B cell (primary cell): ENCODE results near the gene SNRPB2. TPM values are rescaled to one million over a fixed set of nuclear protein-coding genes. Genes with fewer than 3 reads are reported as not detected.

Experiments
- ATAC-seq: fragments of 200-7000 bp; cut with Tn5 transposase; one replicate; pipeline ENCODE4 v1.10.0; 2021; ENCODE audit warnings: low read depth, mild to moderate bottlenecking, moderate number of reproducible peaks, moderate library complexity
- CTCF ChIA-PET: fragments of 350-600 bp; sonication (Branson Sonifier 250); formaldehyde crosslinking; loops from one replicate; lab custom pipeline; 2021; ENCODE audit warnings: antibody characterized with exemption, inconsistent platforms; lab: Charles Lee
- POLR2A ChIA-PET: fragments of 350-600 bp; sonication (Branson Sonifier 250); formaldehyde crosslinking; loops from one replicate; lab custom pipeline; 2021; ENCODE audit warnings: antibody characterized with exemption; lab: Charles Lee
- DNase-seq: peaks from one replicate; pipeline ENCODE4 v3.0.0; 2013
- H2AFZ ChIP-seq: 2 replicates; pipeline ENCODE4 v1.6.1; 2012; ENCODE audit warnings: mild to moderate bottlenecking, low read depth, low read length; ENCODE audit not compliant: insufficient read depth, poor library complexity, severe bottlenecking
- H3K27ac ChIP-seq, 2 donors: 1 replicate in 1 of 2; 2 replicates in 1 of 2; pipeline ENCODE4 v1.5.1; 2012 to 2013; ENCODE audit warnings: low read length in 2 of 2, mild to moderate bottlenecking in 2 of 2, moderate library complexity in 1 of 2
- H3K27me3 ChIP-seq, 4 experiments: fragments of 200-600 bp in 1 of 4; sonication (generic) in 1 of 4; replicated peaks in 1 of 4; 1 replicate in 2 of 4; 2 replicates in 2 of 4; pipeline versions ENCODE4 v1.6.1 to v1.7.0; 2013 to 2016; ENCODE audit warnings: low read length in 3 of 4, mild to moderate bottlenecking in 2 of 4, mixed read lengths in 1 of 4, moderate library complexity in 1 of 4; ENCODE audit not compliant: insufficient read depth in 4 of 4, control insufficient read depth in 3 of 4; ENCODE audit errors: control extremely low read depth in 1 of 4
- H3K36me3 ChIP-seq, 2 experiments: replicated peaks in 1 of 2; 1 replicate in 1 of 2; 2 replicates in 1 of 2; pipeline versions ENCODE4 v1.6.1 to v1.7.1; 2013; ENCODE audit warnings: low read length in 1 of 2; ENCODE audit not compliant: insufficient read depth in 2 of 2, control insufficient read depth in 1 of 2; ENCODE audit errors: control extremely low read depth in 1 of 2, extremely low read depth in 1 of 2
- H3K4me1 ChIP-seq, 2 donors: fragments of 200-600 bp in 1 of 2; sonication (generic) in 1 of 2; 1 replicate in 1 of 2; 2 replicates in 1 of 2; pipeline versions ENCODE4 v1.5.1 to v1.6.1; 2013 to 2017; ENCODE audit warnings: low read length in 2 of 2; ENCODE audit not compliant: control insufficient read depth in 2 of 2, insufficient read depth in 2 of 2
- H3K4me2 ChIP-seq: replicated peaks from 2 replicates; pipeline ENCODE3; 2012; ENCODE audit warnings: mild to moderate bottlenecking, low read depth, low read length; ENCODE audit not compliant: poor library complexity, severe bottlenecking
- H3K4me3 ChIP-seq, 5 experiments: fragments of 200-600 bp in 1 of 5; sonication (generic) in 1 of 5; 1 replicate in 3 of 5; 2 replicates in 2 of 5; pipeline versions ENCODE4 v1.5.1 to v1.7.0; 2011 to 2016; ENCODE audit warnings: low read length in 4 of 5, mild to moderate bottlenecking in 4 of 5, low read depth in 2 of 5, control low read depth in 1 of 5, moderate library complexity in 1 of 5; ENCODE audit not compliant: insufficient read depth in 1 of 5; ENCODE audit errors: control extremely low read depth in 1 of 5, extremely low read depth in 1 of 5
- H3K79me2 ChIP-seq: fragments of 200-600 bp; sonication (generic); one replicate; pipeline ENCODE4 v1.6.0; 2016; ENCODE audit warnings: low read length; ENCODE audit not compliant: control insufficient read depth, insufficient read depth
- H3K9ac ChIP-seq: fragments of 200-600 bp; sonication (generic); 2 replicates; pipeline ENCODE4 v1.6.1; 2017; ENCODE audit warnings: mild to moderate bottlenecking, low read length, moderate library complexity
- H3K9me3 ChIP-seq, 3 donors: one replicate each; pipeline versions ENCODE4 v1.6.1 to v1.7.1; 2013; ENCODE audit warnings: low read length in 2 of 3; ENCODE audit not compliant: control insufficient read depth in 2 of 3, insufficient read depth in 1 of 3; ENCODE audit errors: control extremely low read depth in 1 of 3
- H4K20me1 ChIP-seq: 2 replicates; pipeline ENCODE4 v1.6.0; 2012; ENCODE audit warnings: mild to moderate bottlenecking, low read length; ENCODE audit not compliant: insufficient read depth, control insufficient read depth, poor library complexity, severe bottlenecking
- H3K27ac Mint-ChIP-seq: one replicate; pipeline ENCODE4 v1.8.0; 2021; ENCODE audit warnings: mixed read lengths
- H3K27me3 Mint-ChIP-seq: one replicate; pipeline ENCODE4 v1.8.0; 2021; ENCODE audit warnings: mixed read lengths
- H3K4me1 Mint-ChIP-seq: one replicate; pipeline ENCODE4 v1.8.0; 2021; ENCODE audit warnings: mixed read lengths
- H3K4me3 Mint-ChIP-seq: one replicate; pipeline ENCODE4 v1.8.0; 2021; ENCODE audit warnings: mixed read lengths
- H3K9me3 Mint-ChIP-seq: one replicate; pipeline ENCODE4 v1.8.0; 2022; ENCODE audit warnings: mixed read lengths; ENCODE audit not compliant: insufficient read depth
- EZH2 ChIP-seq: IDR thresholded peaks from 2 replicates; pipeline ENCODE4 v1.6.1; 2012; ENCODE audit warnings: borderline replicate concordance, low read depth, mild to moderate bottlenecking, moderate library complexity, low read length; ENCODE audit not compliant: insufficient read depth, poor library complexity, severe bottlenecking
- WGBS: methylation state at CpG from one replicate; pipeline ENCODE4 v1.1.5; 2013; ENCODE audit warnings: missing lambda C conversion rate; ENCODE audit not compliant: insufficient coverage; 5-methylcytosine and 5-hydroxymethylcytosine counted together
- intact Hi-C: fragments of 100-400 bp; cut with micrococcal nuclease; formaldehyde crosslinking; loops from one replicate; pipeline ENCODE4 v1.10.0; 2022
- polyA plus RNA-seq: library from polyadenylated mRNA; depleted of rRNA; stranded (reverse); fragments of >200 nt; gene quantifications from 2 replicates; pipeline ENCODE4 v1.2.3, GENCODE V29; 2012
- small RNA-seq: library from RNA; depleted of rRNA; stranded (forward); fragments of <200 nt; gene quantifications from one replicate; pipeline ENCODE3, GENCODE V24; 2012; ENCODE audit warnings: low replicate concordance, low read depth; ENCODE audit not compliant: insufficient read length
- total RNA-seq, 2 donors: library from RNA; stranded (reverse); fragments of 120-200 nt in 1 of 2; gene quantifications; 1 replicate in 1 of 2; 2 replicates in 1 of 2; pipeline versions ENCODE4 v1.2.3 to v1.2.4, GENCODE V29; 2013 to 2022
- TF ChIP-seq, protein P1 (sequence below): fragments of 200-600 bp; IDR thresholded peaks from one replicate; pipeline ENCODE4 v1.8.0; 2022; ENCODE audit warnings: antibody characterized with exemption, mild to moderate bottlenecking

The SNRPB2 gene
- total and polyA plus RNA-seq, 2 donors (not counting 1 experiment from before 2014, with no cell fraction given) = 22.4 to 38.3 TPM

DNA sequence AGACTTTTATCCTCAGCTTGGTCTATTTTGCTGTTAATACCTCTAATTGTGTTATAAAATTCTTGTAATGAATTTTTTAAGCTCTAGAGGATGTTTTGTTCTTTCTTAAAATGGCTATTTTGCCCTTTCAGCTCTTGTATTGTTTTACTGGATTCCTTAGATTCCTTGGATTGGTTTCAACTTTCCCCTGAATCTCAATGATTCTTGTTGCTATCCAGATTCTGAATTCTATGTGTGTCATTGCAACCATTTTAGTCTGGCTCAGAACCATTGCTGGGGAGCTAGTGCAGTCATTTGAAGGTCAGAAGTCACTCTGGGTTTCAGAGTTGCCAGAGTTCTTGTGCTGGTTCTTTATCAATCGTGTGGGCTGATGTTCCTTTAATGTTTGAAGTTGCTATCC lies 55.4 kb downstream of the SNRPB2 start:
- no peaks in the 10 kb centered on the region for H3K4me1 ChIP-seq
- no peak for ATAC-seq
- ChIA-PET POLR2A (no interaction called here), CTCF (interaction anchor here (0.9 kb wide), 1 partner anchor 15 kb away, joined by 3 read pairs; no protein-coding TSS in a partner anchor)
- Mint-ChIP-seq H3K9me3 (peaks cover 14% of the 10 kb centered on the region), H3K4me1 (no peaks in the 10 kb centered on the region), H3K4me3 (no peak overlapping the region), H3K27me3 (peaks cover 9% of the 10 kb centered on the region), H3K27ac (no peak overlapping the region)
- TF ChIP-seq, protein P1, sequence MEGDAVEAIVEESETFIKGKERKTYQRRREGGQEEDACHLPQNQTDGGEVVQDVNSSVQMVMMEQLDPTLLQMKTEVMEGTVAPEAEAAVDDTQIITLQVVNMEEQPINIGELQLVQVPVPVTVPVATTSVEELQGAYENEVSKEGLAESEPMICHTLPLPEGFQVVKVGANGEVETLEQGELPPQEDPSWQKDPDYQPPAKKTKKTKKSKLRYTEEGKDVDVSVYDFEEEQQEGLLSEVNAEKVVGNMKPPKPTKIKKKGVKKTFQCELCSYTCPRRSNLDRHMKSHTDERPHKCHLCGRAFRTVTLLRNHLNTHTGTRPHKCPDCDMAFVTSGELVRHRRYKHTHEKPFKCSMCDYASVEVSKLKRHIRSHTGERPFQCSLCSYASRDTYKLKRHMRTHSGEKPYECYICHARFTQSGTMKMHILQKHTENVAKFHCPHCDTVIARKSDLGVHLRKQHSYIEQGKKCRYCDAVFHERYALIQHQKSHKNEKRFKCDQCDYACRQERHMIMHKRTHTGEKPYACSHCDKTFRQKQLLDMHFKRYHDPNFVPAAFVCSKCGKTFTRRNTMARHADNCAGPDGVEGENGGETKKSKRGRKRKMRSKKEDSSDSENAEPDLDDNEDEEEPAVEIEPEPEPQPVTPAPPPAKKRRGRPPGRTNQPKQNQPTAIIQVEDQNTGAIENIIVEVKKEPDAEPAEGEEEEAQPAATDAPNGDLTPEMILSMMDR = no peak
- TF ChIP-seq EZH2 = no peak
- intact Hi-C loops = no loop called here
- no peak for DNase-seq
- no peak overlapping the region for H3K4me2 ChIP-seq
- no peaks in the 10 kb centered on the region for H4K20me1 ChIP-seq
- H3K9ac ChIP-seq = no peak overlapping the region
- H3K36me3 ChIP-seq = no peaks in the 10 kb centered on the region
- no peak overlapping the region for H2AFZ ChIP-seq
- H3K79me2 ChIP-seq = no peaks in the 10 kb centered on the region
- 100% methylated on average over 1 of the region's 1 CpG for WGBS
- H3K9me3 ChIP-seq = peaks cover 0 to 3% (median 0%) of the 10 kb centered on the region in 3 donors
- no peaks in the 10 kb centered on the region for H3K27me3 ChIP-seq
- no peak overlapping the region for H3K27ac ChIP-seq
- no peak overlapping the region for H3K4me3 ChIP-seq

Small RNA genes within 50 kb of the gene (small RNA-seq; reads per million reads assigned to genes)
- gene AL135938.1 = not detected

Other genes with a start within 250 kb of the SNRPB2 start
- 12.4 and 13.0 TPM in 2 replicates for gene KIF16B, start 156.6 kb upstream of the SNRPB2 start, total RNA-seq
- 4.5 and 4.8 TPM in 2 replicates for gene KIF16B, start 156.6 kb upstream of the SNRPB2 start, polyA plus RNA-seq
- gene OTOR, start 18.3 kb downstream of the SNRPB2 start, total RNA-seq = not detected in 2 replicates
- not detected in 2 replicates for gene OTOR, start 18.3 kb downstream of the SNRPB2 start, polyA plus RNA-seq